Dermis blood vessel endothelial cell (primary cell): ENCODE data around the gene HMGN4. TPM values are rescaled to one million over a fixed set of nuclear protein-coding genes. Genes with fewer than 3 reads are reported as not detected.

Experiments used
- DNase-seq: peaks from one replicate; pipeline ENCODE4 v3.0.0; 2010
- total RNA-seq: library from RNA; depleted of rRNA; stranded (reverse); fragments of >200 nt; gene quantifications from 2 replicates; pipeline ENCODE4 v1.2.3, GENCODE V29; 2014

HMGN4 gene
- total RNA-seq, 1 donor from 2014 or later = 60.4 TPM

- DNase-seq = no peak
These were observed 40.6 kb downstream of the HMGN4 start for GRCh38 chr6:26578741-26579140.

- no peak for DNase-seq
These were observed 43.2 kb downstream of the HMGN4 start for GRCh38 chr6:26581164-26581915.

GRCh38 chr6:26588965-26589364 is 50.8 kb downstream of the HMGN4 start:
- no peak for DNase-seq

- DNase-seq = peak; percentile 24
These were observed 54.5 kb downstream of the HMGN4 start for GRCh38 chr6:26592649-26593048.

GRCh38 chr6:26593278-26594130 is 55.3 kb downstream of the HMGN4 start:
- no peak for DNase-seq

GRCh38 chr6:26594131-26594498 is 55.9 kb downstream of the HMGN4 start:
- DNase-seq = no peak

GRCh38 chr6:26594730-26595632 is 56.8 kb downstream of the HMGN4 start:
- DNase-seq = peak; percentile 45

GRCh38 chr6:26595669-26596269 is 57.6 kb downstream of the HMGN4 start:
- peak; percentile 95 for DNase-seq

Other genes starting within 250 kb of the HMGN4 start
- gene BTN3A2, start 173.2 kb upstream of the HMGN4 start, total RNA-seq = 28.8 and 44.4 TPM in 2 replicates
- gene BTN2A2, start 155.3 kb upstream of the HMGN4 start, total RNA-seq = 13.8 and 15.0 TPM in 2 replicates
- gene BTN3A1, start 136.1 kb upstream of the HMGN4 start, total RNA-seq = 21.7 and 25.0 TPM in 2 replicates
- gene BTN3A3, start 97.9 kb upstream of the HMGN4 start, total RNA-seq = 16.9 and 20.3 TPM in 2 replicates
- 7.8 and 9.3 TPM in 2 replicates for gene BTN2A1, start 80.4 kb upstream of the HMGN4 start, total RNA-seq
- gene BTN1A1, start 38.1 kb upstream of the HMGN4 start, total RNA-seq = not detected in 2 replicates
- 18.7 and 22.0 TPM in 2 replicates for gene ABT1, start 58.6 kb downstream of the HMGN4 start, total RNA-seq
- 14.0 and 19.2 TPM in 2 replicates for gene ZNF322, start 121.4 kb downstream of the HMGN4 start, total RNA-seq